ENCODE data around the gene KRT7.
A peak's percentile ranks its signal among the peaks of the same experiment; 100 is the strongest.
"Not testable (repeated sequence)": the region's sequence is repeated elsewhere in the genome, so short reads cannot be mapped to it uniquely, and the experiment has no call there.

KRT7 gene

DNA sequence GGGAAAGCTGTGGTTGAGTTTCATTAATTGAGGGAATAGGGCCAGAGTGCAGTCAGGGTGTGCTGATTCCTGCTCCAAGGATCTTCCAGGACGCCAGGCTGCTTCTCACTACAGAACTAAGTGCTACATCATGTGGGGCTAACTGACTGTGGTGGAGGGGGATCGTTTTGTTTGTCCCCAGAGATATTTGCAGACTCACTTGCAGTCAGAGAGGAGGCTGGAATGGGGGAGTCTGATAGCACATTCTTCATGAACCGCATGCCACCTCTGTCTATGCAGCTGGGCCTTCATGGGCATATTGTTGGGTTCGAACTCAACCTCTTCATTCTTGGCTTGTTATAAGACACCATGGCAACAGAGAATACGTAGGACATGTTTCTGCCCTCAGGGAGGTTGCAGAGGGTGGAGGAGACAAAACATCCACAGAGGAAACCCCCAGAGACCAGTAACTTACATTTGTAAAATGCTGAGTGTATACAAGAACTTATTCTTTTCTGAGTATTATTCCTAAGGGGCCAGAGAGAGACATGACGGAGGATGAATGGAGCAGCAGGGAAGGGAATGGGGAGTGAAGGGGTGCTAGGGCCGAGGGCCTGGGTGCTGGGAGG is 13.0 kb downstream of the KRT7 start:
- peak; percentile 43 for DNase-seq

DNA sequence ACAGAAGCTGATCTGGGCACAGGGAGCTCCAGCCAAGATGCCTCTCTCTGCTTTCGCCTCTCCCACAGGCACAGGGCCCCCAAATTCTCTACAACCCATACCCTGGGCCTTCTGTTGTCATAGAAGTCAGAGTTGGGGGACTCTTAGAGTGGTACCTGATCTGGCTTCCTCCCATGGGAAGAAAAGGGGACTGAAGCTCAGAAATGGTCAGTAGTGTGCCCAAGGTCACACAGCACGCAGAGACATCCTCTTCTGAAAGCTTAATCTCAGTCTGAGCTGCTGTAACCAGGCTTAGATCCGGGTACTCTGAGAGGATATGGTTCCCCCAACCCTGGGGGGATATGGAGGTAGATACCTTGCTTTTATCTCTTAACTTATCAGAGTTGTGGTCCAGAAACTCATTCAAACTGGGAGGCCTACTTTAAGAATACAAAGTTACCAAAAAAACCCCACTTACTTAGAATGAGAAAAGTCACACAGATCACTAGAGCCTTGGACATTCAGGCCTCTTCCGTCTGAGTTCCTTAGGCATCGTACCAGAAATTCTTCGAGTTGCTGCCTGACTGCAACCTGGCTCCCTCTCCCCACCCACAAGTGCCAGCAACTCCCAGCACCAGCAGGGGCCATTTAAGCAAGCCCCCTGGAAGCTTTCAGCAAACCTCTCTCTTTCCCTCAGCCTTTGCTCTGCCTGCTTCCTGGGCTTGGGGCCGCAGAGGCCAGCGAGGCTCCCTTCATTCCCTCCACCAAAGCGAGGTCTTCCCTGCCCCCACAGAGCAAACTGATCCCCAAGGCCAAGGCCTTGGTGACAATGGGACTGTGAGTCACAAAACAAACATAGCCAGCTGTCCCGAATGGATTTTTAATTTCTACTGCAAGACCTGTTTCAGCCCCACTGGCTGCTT is 13.9 kb downstream of the KRT7 start:
- DNase-seq, result peak; percentile 34

DNA sequence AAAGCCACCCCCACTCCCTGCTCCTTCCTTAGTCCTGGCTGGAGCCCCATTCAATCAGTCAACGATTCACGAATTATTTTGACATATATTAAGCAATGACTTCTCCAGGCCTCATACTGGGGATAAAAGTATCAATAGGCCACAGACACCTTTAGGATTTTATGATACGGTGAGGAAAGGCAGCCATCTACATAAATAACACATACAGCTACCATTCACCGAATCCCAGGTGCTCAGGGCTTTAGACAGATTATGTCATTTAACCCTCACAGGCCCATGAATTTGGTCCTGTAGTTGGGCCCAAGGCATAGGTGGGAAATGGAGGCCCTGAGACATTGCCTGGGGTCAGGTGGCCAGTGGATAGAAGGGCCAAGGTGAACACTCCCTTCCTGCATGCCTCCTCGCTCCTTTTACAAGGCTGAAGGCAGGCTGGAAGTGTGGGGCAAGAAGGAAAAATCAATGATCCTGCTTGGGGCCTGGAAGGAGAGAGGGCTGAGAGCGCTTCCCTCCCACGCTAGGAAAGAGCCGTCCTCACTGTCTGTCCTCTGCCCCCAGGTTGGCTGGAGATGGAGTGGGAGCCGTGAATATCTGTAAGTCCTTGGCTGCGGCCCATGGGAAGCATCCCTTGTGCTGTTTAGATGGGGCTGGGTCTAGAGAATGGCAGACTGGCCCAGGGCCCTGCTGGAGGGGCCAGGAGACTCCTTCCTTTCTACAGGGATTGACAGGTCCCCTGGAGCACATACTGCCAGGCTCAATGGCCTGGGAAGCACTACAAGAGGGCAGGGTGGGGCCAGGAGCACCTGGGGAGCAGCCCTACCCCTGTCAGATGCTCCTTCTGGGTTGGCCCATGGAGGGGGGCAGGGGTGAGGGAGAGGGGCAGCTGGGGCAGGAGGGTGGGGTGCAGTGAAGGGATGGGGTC is 14.8 kb downstream of the KRT7 start:
- DNase-seq, result peak; percentile 43

DNA sequence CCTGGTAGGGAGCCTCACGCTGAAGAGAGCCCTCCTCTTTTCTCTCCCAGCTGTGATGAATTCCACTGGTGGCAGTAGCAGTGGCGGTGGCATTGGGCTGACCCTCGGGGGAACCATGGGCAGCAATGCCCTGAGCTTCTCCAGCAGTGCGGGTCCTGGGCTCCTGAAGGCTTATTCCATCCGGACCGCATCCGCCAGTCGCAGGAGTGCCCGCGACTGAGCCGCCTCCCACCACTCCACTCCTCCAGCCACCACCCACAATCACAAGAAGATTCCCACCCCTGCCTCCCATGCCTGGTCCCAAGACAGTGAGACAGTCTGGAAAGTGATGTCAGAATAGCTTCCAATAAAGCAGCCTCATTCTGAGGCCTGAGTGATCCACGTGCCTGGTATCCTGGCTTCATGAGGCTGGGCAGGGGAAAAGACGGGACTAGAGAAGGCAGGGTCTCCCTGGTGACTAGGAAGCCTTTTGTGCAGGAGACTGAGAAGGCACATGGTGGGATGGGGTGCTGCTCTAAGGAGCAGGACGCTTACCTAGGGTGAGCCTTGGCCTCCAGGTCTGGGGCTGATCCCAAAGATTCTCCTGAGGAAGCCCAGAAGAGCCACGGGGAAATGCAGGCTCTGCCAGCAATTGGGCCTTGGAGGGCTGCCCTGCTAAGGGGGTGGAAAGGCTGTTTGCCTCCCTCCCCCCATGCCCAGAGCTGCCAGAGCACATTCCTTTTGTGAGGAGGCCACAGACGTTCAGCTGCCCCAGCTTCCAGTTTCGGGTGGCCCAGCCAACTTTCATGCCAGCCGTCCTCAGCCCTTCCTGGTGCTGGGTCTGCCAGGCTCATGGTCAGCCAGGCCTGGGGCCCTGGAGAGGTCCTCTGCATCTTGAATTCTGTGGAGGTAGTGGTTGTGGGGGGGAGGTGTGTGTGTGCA is 15.8 kb downstream of the KRT7 start:
- peak; percentile 34 for DNase-seq

- DNase-seq, result peak; percentile 47
These were observed 16.5 kb downstream of the KRT7 start for GRCh38 chr12:52249511-52250047.

DNA sequence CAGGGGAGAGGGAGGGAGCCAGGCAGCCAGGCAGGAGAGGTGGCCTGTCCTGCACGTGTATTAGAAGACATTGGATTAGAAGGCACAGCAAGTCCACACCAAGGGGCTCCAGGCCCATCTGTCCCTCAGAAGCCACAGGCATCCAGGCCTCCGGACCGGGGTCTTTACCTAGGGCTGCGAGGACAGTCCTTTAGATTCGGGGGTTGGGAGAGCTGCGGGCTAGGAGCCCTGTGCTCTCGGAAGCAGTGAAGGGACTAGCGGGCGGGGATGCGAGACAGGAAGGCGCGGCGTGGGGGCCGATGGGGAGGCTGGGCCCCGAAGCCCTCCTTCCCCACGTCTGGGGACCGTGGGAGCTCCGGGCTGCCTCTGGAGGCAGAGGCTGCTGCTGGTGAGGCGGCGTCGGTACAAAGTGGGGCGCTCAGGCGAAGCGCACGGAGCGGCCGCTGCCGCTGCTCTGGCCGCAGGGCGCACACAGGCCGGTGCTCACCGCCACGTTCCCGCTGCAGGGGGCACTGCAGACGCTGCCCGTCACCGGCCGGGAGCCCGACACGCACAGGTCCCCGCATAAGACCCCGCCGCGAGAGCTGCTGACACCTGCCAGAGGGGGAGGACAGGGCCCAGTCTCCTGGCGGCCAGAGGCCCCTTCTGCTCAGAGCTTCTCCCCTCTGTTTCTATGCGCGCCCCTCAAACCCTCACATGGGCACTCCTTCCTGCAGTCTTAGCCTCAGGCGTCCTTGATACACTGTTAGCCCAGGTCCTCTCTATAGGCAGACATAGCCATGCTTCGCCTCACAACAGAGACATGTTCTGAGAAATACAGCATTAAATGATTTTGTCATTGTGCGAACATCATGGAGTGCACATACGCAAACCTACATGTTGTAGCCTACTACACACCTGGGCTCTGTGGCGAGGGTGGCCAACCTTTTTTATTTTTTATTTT is 17.3 kb downstream of the KRT7 start:
- DNase-seq, result peak; percentile 59

GRCh38 chr12:52251367-52252051 is 18.5 kb downstream of the KRT7 start:
- peak; percentile 56 for DNase-seq

DNA sequence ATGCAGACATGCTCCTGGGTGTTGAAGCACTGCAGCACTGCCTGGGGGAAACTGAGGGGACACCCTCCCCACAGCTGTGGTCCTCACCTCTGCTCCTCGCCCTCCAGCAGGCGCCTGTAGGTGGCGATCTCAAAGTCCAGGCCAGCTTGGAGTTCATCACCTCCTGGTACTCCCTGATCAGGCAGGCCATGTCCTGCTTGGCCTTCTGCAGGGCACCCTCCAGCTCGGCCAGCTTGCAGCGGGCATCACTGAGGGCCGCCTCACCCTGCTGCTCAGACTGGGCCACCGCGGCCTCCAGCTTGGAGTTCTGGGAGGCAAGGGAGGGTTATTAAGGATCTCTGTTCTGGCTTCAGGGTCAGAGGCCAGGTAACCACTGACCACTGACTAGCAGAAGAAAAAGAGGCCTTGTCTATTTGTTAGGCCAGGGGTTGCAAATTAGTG is 19.2 kb downstream of the KRT7 start:
- DNase-seq, result peak; percentile 48

GRCh38 chr12:52252728-52253343 is 19.8 kb downstream of the KRT7 start:
- DNase-seq, result no peak

GRCh38 chr12:52253391-52254179 is 20.5 kb downstream of the KRT7 start:
- no peak for DNase-seq

DNA sequence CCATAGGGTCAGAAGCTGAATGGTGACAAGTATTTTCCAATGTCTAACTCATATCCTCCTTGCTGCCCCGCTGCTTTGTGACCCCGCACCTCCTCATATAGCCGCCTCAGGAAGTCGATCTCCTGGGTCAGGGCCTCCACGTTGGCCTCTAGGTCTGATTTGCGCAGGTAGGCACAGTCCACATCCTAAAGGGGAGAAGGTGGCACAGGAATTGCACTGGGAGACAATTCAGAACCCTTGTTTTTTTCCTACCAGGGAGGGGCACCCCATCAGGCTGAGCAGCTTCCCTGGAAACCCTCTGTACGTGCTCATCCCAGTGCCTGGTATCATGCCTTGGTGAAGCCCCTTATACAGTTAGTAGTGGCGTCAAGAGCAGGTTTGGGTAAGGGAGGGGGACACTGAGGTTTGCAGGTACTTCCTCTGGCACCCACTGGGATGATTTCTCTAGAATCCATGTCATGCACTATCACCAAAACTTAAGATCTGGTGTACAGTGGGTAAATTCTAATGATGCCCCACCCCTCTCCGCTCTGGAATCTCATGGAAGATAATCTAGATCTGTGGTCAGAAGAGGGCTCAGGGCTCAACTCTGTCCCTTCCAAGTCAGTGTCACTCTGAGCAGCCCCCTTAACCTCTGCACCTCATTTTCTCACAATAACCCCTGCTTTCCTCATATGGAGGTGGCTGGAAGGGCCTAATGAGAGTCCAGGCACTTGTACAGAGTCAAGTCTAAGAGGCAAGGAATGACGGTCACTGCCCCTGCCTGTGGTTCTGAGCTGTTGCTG is 21.3 kb downstream of the KRT7 start:
- no peak for DNase-seq

DNA sequence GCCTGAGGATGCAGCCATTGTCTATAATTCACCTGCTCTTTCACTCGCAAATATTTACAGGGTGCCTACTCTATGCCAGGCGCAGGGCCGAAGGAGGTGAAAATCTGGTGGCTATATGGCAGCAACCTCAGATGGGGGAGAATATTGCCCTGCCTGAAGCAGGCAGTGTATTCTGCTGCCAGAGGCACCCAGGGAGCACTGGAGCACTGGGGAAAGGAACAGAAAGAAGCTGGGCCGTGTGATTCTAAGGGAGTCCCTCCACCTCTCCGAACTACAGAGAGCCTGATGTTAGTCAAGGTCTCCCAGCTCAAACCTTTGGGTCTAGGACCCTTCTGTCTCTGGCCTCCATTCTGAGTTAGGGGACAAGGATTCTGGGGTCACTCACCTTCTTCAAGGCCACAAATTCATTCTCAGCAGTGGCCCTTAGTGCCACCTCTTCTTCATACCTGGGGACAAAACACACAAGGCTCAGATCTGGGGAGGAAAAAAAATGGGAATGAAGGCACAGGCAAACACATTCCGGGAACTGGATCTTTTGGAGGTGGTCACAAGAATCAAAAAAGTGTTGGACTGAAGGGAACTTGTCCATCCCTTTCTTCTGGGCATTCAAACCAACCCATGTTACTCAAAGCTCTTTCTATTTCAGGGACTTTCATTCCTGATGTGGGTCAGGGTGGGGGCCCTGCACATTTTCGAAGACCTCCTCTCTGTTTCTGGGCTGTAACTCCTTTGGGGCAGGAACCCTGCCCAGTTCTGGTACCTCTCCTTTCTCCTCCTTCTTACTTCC is 22.1 kb downstream of the KRT7 start:
- no peak for DNase-seq

- DNase-seq, result no peak
These were observed 23.0 kb downstream of the KRT7 start for GRCh38 chr12:52255926-52256583.

DNA sequence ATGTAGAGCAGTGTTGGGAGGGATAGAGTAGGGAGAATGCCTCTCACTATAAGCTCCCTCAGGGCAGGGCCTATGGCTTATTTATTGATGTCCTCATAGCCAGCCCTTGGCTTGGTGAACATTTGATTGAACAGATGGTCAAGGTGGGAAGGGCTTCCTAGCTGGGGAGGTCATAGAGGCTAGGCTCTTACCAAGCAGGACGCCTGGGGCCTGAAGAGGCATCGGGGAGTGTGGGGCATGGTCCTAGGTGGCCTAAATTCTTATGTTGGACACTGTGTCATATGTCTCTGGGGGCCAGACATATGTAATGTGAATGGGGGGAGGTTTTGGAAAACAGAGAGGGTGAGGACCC is 23.5 kb downstream of the KRT7 start:
- DNase-seq, result no peak

DNA sequence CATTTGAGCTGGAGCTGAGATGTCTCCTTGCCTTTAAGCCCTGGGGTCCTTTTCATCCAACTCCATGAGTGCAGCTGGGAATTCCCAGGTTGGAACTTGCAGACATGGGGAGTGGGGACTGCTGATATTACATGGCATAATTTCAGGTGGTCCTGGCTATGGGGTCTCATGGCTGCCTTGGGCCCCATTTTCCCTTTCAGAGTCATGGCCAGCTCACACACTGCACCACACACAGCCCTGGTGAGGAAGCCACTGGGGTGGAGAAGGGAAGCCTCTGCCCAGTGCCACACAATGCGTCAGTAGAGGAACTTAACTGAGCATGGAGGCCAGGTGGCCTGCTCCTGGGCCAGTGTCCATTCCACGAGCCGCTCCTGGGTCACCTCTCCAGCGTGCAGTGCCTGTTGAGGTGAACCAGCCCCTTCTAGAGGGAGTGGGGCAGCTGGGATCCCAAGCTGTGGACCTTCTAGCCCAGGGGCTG is 24.1 kb downstream of the KRT7 start:
- DNase-seq, result no peak

GRCh38 chr12:52257922-52258321 is 24.9 kb downstream of the KRT7 start:
- DNase-seq, result not testable (repeated sequence)
